D721Med (cell line): Measurements from ENCODE around the gene WNT16.

ENCODE experiments used
- DNase-seq: peaks from one replicate; pipeline ENCODE4 v3.0.0; 2011; ENCODE audit warnings: low spot score; ENCODE audit not compliant: insufficient read length
- FAIRE-seq: peaks from 2 replicates; lab custom pipeline; 2011; peaks lifted over from hg19 to GRCh38; lab: Jason Lieb, UNC
- TF ChIP-seq, protein P1 (sequence below): IDR thresholded peaks from 2 replicates; pipeline ENCODE4 v1.5.1; 2012; ENCODE audit warnings: mild to moderate bottlenecking, control low read depth; ENCODE audit not compliant: insufficient read depth; ENCODE audit errors: missing control alignments

Gene WNT16

DNA sequence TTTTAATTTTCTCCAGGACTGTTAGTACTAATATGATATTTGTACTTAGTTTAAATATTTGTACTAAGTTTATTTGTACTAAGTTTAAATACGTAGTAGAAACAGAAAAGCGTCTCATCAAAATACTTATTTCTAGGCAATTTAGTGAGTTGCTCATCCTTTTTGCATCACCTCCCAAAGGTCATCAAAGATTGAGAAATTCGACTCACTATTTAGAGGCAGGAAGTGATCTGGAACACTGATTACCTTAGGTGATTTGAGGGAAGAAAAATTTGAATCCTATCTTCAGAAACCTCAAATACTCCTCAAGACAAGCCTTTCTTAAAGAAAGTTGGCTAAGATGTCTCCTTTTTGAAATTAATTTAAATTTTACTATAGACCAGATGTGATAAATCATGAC lies 14.5 kb downstream of the WNT16 start:
- no peak for DNase-seq
- TF ChIP-seq, protein P1, sequence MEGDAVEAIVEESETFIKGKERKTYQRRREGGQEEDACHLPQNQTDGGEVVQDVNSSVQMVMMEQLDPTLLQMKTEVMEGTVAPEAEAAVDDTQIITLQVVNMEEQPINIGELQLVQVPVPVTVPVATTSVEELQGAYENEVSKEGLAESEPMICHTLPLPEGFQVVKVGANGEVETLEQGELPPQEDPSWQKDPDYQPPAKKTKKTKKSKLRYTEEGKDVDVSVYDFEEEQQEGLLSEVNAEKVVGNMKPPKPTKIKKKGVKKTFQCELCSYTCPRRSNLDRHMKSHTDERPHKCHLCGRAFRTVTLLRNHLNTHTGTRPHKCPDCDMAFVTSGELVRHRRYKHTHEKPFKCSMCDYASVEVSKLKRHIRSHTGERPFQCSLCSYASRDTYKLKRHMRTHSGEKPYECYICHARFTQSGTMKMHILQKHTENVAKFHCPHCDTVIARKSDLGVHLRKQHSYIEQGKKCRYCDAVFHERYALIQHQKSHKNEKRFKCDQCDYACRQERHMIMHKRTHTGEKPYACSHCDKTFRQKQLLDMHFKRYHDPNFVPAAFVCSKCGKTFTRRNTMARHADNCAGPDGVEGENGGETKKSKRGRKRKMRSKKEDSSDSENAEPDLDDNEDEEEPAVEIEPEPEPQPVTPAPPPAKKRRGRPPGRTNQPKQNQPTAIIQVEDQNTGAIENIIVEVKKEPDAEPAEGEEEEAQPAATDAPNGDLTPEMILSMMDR, result no peak
- no peak for FAIRE-seq

DNA sequence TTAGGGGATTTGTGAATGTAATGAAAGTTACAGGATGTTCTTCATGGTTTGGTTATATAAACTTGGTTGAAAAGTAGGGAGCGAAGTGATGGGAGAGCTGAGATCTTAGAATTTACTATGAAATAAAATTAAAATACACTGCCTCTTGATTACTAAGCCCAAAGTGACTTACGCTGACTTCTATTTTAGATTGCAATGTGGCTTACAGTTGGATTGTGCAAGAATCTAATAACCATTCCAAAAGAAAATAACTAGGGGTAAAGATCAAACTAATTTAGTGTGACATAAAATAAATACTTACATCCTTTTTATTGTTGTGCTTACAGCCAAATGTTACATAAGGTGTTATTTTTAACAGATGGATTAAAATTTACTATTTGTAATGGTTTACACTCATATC lies 15.3 kb downstream of the WNT16 start:
- DNase-seq (no peak), FAIRE-seq (no peak)
- TF ChIP-seq, protein P1, result no peak

DNA sequence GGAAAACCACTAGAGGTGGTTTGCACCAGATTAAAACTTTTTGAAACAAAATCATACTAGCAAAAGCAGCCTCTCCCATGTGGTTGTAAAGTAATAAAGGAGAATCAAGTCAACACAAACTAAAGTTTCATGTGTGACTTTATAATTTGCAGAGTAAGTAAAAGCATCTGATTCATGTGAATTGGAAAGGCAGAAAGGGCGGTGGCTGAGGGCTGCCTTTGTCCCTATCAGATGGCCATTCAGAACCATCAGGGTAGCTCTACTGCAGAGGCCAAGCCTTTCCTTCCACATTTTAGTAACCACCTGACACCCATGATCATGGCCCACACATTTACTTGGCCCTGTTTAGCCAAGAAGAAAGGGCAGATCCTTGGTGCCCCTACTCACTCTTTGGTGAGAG lies 15.7 kb downstream of the WNT16 start:
- no peak for FAIRE-seq
- no peak for DNase-seq
- TF ChIP-seq, protein P1, result no peak

DNA sequence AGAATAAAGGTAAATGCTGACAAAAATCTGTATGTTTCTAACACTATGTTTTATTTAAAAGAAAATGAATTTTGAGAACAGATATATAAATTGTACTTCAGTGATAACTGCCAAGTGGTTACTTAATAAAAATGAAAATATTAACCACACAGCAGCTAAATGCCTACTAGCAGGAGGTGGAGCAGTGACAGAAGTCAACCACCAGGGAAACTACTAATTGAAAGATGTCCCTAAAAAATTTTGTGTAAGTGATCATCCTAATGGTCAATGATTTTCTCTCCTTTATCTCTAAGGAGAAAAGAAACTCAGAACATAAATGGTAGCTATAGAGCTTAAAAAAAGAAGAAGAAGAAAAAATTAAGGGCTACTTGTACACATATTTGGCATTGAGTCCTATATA lies 22.9 kb downstream of the WNT16 start:
- no peak for DNase-seq
- TF ChIP-seq, protein P1, result no peak
- no peak for FAIRE-seq

DNA sequence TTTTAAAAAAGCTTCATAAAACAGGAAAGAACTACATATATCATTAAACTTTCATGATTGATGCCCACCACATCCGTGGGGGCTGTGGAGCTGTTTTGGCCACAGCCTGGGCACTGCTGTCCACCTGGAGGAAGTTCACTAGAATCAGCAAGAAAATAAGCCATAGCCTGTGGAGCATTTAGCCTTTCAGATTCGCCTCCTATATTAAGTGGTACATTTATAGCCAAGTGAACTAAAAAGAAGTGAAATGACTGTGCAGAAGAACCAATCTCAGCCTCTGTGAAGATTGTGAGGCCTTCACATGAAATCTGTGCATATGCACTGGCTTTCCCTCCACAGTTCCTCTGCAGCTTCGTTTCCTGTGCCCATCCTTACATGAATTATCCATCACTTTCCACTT lies 23.5 kb downstream of the WNT16 start:
- DNase-seq, result no peak
- no peak for FAIRE-seq
- TF ChIP-seq, protein P1, result no peak

DNA sequence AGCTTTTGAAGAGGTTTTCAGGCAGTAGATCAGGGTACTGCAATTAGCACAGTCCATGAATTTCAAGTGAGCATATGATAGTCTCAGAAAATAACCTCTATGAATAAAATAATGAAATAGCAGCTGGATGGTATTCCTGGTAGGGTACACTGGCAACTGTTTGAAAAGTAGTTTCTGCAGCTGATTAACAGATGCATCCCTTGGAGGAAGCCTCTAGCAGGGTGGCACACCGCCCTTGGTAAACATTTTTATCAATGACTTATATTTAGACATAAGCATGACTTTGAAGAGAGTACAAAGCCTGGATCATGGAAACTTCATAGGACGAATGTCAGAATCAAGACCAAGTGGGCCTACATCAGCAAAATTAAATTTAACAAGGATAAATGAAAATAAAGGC lies 26.8 kb downstream of the WNT16 start:
- TF ChIP-seq, protein P1, result no peak
- FAIRE-seq, result no peak

DNA sequence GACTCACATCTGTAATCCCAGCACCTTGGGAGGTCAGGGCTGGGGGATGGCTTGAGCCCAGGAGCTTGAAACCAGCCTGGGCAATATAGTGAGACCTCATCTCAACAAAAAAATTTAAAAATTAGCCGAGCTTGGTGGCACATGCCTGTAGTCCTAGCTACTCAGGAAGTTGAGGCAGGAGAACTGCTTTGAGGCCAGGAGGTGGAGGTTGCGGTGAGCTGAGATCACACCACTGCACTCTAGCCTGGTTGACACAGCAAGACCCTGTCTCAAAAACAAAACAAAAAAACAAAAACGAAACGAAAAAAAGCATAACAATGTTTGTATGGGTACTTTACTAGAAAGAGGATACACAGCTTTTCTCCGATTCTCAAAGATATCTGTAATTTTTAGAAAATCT lies 31.8 kb downstream of the WNT16 start:
- TF ChIP-seq, protein P1, result no peak
- DNase-seq (no peak), FAIRE-seq (no peak)

More for the DNA sequence above, 26.8 kb downstream of the WNT16 start:
- DNase-seq, result no peak
